Ishikawa (cell line): ENCODE measurements around the gene USH1C.

ENCODE experiments used
- CEBPB ChIP-seq: IDR thresholded peaks from 2 replicates; pipeline ENCODE4 v1.6.1; 2012
- CREB1 ChIP-seq: IDR thresholded peaks from 2 replicates; pipeline ENCODE4 v1.6.1; 2012; ENCODE audit warnings: low read depth
- EGR1 ChIP-seq: IDR thresholded peaks from 2 replicates; pipeline ENCODE4 v1.6.1; 2012
- EP300 ChIP-seq: IDR thresholded peaks from 2 replicates; pipeline ENCODE4 v1.6.1; 2012; ENCODE audit warnings: borderline replicate concordance
- FOXM1 ChIP-seq: IDR thresholded peaks from 2 replicates; pipeline ENCODE4 v1.6.1; 2012; ENCODE audit warnings: low read depth, borderline replicate concordance
- NFIC ChIP-seq: IDR thresholded peaks from 2 replicates; pipeline ENCODE4 v1.6.1; 2012
- RAD21 ChIP-seq: IDR thresholded peaks from 2 replicates; pipeline ENCODE4 v1.6.1; 2012; ENCODE audit warnings: low read depth
- TAF1 ChIP-seq: IDR thresholded peaks from 2 replicates; pipeline ENCODE4 v1.6.1; 2012; ENCODE audit warnings: low read depth, mild to moderate bottlenecking
- TCF12 ChIP-seq: IDR thresholded peaks from 2 replicates; pipeline ENCODE4 v1.6.1; 2012; ENCODE audit warnings: low read depth
- TEAD4 ChIP-seq: IDR thresholded peaks from 2 replicates; pipeline ENCODE4 v1.6.1; 2012
- YY1 ChIP-seq: IDR thresholded peaks from 2 replicates; pipeline ENCODE4 v1.6.1; 2012; ENCODE audit warnings: low read depth
- ZBTB7A ChIP-seq: IDR thresholded peaks from 2 replicates; pipeline ENCODE4 v1.6.1; 2012; ENCODE audit warnings: low read depth
- TF ChIP-seq, protein P1 (sequence below): IDR thresholded peaks from 2 replicates; pipeline ENCODE4 v1.6.1; 2012; ENCODE audit warnings: low read depth, mild to moderate bottlenecking
- TF ChIP-seq, protein P2 (sequence below): IDR thresholded peaks from 2 replicates; pipeline ENCODE4 v1.6.1; 2012
- TF ChIP-seq, protein P3 (sequence below): IDR thresholded peaks from 2 replicates; pipeline ENCODE4 v1.6.1; 2012

Gene USH1C

DNA sequence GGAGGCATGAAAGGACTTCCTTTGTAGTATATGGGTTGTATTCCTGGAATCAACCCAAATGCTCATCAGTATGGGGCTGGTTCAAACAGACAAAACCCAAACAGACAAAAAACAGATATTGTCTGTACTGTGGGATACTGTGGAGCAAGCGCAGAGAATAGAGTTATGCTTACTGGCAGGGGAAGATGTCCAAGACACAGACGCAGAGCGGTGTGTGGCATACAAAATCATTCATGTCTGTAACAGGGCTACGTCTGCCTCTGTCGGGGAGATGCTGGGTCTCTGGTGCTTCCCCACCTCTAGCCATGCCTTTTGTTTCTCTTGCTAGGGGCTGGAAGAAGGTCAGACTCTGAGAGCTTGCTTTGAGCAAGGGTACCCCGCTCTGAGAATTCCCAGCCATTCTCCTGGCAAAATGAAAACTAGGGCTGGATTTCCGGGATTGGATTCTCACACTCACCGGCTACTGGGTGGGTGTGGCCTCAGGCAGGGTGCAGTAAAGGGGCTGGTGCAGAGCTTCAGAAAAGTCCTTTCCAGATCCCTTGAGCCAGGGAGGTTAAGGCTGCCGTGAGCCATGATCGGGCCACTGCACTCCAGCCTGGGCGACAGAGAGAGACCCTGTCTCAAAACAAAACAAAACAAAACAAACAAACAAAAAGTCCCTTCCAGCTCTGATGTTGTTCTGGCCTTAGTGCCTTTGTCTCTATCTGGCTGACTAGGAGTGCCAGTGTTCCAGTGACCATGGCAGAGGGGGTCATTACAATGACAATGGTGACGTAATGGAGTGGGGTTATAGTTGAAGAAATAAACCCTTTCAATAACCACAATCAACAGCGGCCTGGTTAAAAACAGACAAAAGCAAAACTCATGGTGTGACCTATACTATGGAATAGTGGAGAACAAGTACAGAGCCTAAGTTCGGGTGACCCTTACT lies 64.7 kb downstream of the USH1C start:
- TF ChIP-seq, protein P1, sequence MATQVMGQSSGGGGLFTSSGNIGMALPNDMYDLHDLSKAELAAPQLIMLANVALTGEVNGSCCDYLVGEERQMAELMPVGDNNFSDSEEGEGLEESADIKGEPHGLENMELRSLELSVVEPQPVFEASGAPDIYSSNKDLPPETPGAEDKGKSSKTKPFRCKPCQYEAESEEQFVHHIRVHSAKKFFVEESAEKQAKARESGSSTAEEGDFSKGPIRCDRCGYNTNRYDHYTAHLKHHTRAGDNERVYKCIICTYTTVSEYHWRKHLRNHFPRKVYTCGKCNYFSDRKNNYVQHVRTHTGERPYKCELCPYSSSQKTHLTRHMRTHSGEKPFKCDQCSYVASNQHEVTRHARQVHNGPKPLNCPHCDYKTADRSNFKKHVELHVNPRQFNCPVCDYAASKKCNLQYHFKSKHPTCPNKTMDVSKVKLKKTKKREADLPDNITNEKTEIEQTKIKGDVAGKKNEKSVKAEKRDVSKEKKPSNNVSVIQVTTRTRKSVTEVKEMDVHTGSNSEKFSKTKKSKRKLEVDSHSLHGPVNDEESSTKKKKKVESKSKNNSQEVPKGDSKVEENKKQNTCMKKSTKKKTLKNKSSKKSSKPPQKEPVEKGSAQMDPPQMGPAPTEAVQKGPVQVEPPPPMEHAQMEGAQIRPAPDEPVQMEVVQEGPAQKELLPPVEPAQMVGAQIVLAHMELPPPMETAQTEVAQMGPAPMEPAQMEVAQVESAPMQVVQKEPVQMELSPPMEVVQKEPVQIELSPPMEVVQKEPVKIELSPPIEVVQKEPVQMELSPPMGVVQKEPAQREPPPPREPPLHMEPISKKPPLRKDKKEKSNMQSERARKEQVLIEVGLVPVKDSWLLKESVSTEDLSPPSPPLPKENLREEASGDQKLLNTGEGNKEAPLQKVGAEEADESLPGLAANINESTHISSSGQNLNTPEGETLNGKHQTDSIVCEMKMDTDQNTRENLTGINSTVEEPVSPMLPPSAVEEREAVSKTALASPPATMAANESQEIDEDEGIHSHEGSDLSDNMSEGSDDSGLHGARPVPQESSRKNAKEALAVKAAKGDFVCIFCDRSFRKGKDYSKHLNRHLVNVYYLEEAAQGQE, result 0 out of 2 replicates have a peak, but pooled peaks have one; percentile 28
- TF ChIP-seq FOXM1 (no peak), NFIC (no peak), EP300 (no peak)

DNA sequence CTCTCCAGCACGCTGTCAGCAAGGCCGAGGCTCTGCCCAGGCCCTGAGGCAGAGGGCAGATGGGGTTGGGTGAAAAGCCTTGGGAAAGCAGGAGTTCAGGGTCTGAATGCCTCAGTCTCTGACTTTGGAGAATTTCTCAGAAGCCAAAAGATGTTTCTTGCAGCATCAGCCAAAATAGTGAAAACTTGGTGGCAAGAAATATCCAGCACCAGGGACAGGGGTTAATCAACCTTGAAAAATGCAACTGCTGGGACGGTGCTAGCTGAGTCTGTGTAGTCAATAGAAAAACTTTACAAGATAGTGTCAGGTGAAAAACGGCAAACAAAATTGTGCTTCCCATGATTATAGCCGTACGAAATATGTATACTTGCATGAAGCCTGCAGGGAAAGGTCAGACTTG lies 66.1 kb downstream of the USH1C start:
- TF ChIP-seq, protein P1, result peak; percentile 79
- TF ChIP-seq ZBTB7A, result no peak

DNA sequence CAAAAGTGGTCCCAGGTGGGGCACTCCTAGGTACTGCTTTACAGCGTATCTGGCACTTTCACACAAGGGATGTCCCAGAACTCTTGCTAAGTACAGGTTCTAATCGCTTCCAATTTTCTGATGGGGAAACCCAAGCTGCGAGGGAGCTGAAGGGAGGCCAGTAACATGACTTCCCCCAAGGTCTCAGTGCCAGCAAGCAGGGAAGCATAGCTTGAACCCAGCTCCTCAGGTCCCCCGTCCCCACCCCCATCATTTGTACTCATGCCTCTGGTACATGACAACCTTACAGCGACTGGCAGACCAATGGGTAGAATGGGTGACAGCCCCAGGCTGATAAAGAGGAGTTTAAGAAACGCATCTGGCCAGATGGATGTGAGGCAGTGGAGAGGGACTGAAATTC lies 66.9 kb downstream of the USH1C start:
- TF ChIP-seq EGR1 (no peak), YY1 (no peak), FOXM1 (no peak), CREB1 (no peak), EP300 (no peak), TEAD4 (no peak), RAD21 (no peak), TAF1 (no peak), ZBTB7A (no peak)
- TF ChIP-seq, protein P1, result no peak
- TF ChIP-seq, protein P2, sequence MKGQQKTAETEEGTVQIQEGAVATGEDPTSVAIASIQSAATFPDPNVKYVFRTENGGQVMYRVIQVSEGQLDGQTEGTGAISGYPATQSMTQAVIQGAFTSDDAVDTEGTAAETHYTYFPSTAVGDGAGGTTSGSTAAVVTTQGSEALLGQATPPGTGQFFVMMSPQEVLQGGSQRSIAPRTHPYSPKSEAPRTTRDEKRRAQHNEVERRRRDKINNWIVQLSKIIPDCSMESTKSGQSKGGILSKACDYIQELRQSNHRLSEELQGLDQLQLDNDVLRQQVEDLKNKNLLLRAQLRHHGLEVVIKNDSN, result no peak

DNA sequence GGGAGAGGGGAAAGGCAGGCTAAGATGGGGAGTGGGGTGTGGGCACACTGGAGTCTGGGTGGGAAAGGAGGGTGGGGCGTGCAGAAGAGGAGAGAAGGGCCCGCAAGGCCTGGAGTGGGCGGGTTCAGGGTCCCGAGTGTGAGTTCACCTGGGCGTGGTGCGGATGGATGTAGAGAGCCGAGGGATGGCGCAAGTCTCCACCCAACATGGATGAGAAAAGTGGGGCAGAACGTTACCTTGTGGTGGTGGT lies 67.2 kb downstream of the USH1C start:
- TF ChIP-seq CREB1, result no peak
- TF ChIP-seq YY1, result no peak
- TF ChIP-seq TCF12, result no peak
- TF ChIP-seq FOXM1, result no peak
- TF ChIP-seq, protein P2, result no peak
- no peak for TF ChIP-seq EP300
- no peak for TF ChIP-seq TEAD4
- TF ChIP-seq EGR1, result no peak
- TF ChIP-seq, protein P1, result no peak
- TF ChIP-seq, protein P3, sequence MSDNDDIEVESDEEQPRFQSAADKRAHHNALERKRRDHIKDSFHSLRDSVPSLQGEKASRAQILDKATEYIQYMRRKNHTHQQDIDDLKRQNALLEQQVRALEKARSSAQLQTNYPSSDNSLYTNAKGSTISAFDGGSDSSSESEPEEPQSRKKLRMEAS, result no peak
- TF ChIP-seq RAD21, result no peak
- TF ChIP-seq NFIC, result no peak
- no peak for TF ChIP-seq CEBPB
- TF ChIP-seq TAF1, result no peak
- TF ChIP-seq ZBTB7A, result no peak
